ENCODE measurements around the gene CCDC12.

Gene CCDC12

GRCh38 chr3:46888705-46889104 is 87.8 kb downstream of the CCDC12 start:
- no peak for DNase-seq

GRCh38 chr3:46887980-46888494 is 88.5 kb downstream of the CCDC12 start:
- DNase-seq, result no peak

GRCh38 chr3:46885612-46886011 is 90.9 kb downstream of the CCDC12 start:
- DNase-seq, result no peak

GRCh38 chr3:46884929-46885328 is 91.6 kb downstream of the CCDC12 start:
- no peak for DNase-seq

- DNase-seq, result no peak
Measured at GRCh38 chr3:46884427-46884826, 92.1 kb downstream of the CCDC12 start.

GRCh38 chr3:46883830-46884185 is 92.7 kb downstream of the CCDC12 start:
- DNase-seq, result no peak

GRCh38 chr3:46883054-46883829 is 93.3 kb downstream of the CCDC12 start:
- DNase-seq, result peak; percentile 13

GRCh38 chr3:46882377-46883053 is 94.0 kb downstream of the CCDC12 start:
- DNase-seq, result no peak

- DNase-seq, result peak; percentile 14
Measured at GRCh38 chr3:46881596-46882376, 94.8 kb downstream of the CCDC12 start.

GRCh38 chr3:46880884-46881595 is 95.5 kb downstream of the CCDC12 start:
- no peak for DNase-seq

GRCh38 chr3:46878781-46879436 is 97.6 kb downstream of the CCDC12 start:
- DNase-seq, result no peak

- DNase-seq, result no peak
Measured at GRCh38 chr3:46877406-46878125, 99.0 kb downstream of the CCDC12 start, which contains the start of gene PTH1R. PTH1R (plus strand) TSS chr3:46877721; CDS start chr3:46883560, 5,839 bp downstream.

- no peak for DNase-seq
Measured at GRCh38 chr3:46876313-46877300, 99.9 kb downstream of the CCDC12 start.

GRCh38 chr3:46875560-46875959 is 101.0 kb downstream of the CCDC12 start:
- DNase-seq, result no peak

- no peak for DNase-seq
Measured at GRCh38 chr3:46874430-46874829, 102.1 kb downstream of the CCDC12 start.

GRCh38 chr3:46873521-46873920 is 103.0 kb downstream of the CCDC12 start:
- no peak for DNase-seq
